Activated T-cell treated with anti-CD3 and anti-CD28 coated beads, Interleukin-2, amount 50 U/mL, for 24 hours (primary cell): ENCODE data around the gene TBC1D1.

Experiments used
- DNase-seq: peaks from one replicate; pipeline ENCODE4 v3.0.0-alpha.2; 2020
- H3K27ac Mint-ChIP-seq: 2 replicates; pipeline ENCODE4 v1.8.0; 2020; ENCODE audit warnings: mild to moderate bottlenecking, mixed read lengths
- H3K27me3 Mint-ChIP-seq: 2 replicates; pipeline ENCODE4 v1.8.0; 2020; ENCODE audit warnings: mixed read lengths
- H3K36me3 Mint-ChIP-seq: 2 replicates; pipeline ENCODE4 v1.8.0; 2020; ENCODE audit warnings: low read depth, mixed read lengths
- H3K4me1 Mint-ChIP-seq: 2 replicates; pipeline ENCODE4 v1.8.0; 2020; ENCODE audit warnings: low read depth, mixed read lengths
- H3K4me3 Mint-ChIP-seq: 2 replicates; pipeline ENCODE4 v1.8.0; 2020; ENCODE audit warnings: mild to moderate bottlenecking, moderate library complexity, mixed read lengths
- H3K9me3 Mint-ChIP-seq: 2 replicates; pipeline ENCODE4 v1.8.0; 2020; ENCODE audit warnings: mixed read lengths

The TBC1D1 gene

DNA sequence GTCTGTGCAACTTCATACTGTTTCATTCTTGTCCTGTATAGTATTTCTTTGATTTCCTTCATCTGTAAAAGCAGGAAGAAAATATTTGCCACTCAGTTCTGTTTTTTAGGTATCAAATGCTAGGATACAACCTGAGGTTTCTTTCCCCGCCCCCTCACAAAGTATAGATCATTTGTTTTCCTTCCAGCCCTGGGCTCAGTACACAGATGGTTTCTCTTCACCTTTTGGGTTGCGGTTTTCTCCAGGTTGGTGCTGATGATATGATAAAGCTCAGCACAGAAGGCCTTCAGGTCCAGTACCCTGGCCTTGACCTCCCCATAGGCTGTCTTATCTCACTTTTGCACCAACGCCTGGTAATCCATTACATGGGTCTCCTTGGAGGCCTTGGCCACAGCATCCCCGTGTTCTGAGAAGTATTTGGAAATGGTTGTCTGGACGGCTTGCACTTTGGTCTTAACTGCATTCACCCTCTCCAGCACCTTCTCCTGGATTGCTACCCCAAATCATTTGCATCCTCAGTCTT lies 104.5 kb downstream of the TBC1D1 start:
- H3K9me3 Mint-ChIP-seq = no peaks in the 10 kb centered on the region

DNA sequence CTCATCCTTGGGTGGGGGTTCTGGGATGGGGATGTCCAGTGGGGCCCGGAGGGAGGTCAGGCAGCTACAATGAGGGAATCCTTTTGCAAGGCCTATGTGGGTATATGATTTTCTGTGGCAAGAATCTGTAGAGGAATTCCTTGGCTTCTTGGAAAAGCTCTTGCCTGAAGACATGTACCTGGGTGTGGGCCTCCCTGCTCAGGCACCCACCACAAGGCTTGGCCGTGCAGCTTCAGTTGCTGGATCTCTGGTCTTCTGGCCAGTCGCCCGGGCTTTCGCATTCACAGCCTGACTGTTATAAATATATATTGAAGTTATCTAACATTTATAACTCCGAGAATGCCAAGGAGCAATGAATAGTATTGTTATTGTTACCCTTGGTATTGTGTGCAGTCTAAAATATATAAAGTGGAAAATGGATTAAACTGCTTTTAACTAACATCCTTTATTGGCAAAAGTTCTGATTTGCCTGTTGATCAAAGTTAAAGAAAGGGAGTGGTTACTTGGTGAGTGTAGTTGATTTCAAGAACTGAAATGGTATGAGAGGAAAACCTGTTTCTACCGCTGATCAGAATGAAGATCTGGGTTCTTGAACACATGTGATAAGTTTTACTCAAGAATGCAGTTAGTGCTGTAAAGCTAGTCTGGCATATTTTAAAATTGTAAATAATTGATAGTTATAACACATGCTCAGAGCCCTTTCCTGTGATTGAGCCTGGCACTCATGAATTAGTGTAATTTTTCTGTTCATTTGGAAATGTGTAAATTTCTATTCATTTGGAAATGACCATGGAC lies 105.3 kb downstream of the TBC1D1 start:
- H3K27me3 Mint-ChIP-seq = no peaks in the 10 kb centered on the region

More for the DNA sequence above, 104.5 kb downstream of the TBC1D1 start:
- Mint-ChIP-seq H3K27me3 (no peaks in the 10 kb centered on the region), H3K27ac (no peak overlapping the region), H3K4me3 (no peak overlapping the region), H3K4me1 (peaks cover 55% of the 10 kb centered on the region), H3K36me3 (peaks cover 2% of the 10 kb centered on the region)
- DNase-seq = no peak

DNA sequence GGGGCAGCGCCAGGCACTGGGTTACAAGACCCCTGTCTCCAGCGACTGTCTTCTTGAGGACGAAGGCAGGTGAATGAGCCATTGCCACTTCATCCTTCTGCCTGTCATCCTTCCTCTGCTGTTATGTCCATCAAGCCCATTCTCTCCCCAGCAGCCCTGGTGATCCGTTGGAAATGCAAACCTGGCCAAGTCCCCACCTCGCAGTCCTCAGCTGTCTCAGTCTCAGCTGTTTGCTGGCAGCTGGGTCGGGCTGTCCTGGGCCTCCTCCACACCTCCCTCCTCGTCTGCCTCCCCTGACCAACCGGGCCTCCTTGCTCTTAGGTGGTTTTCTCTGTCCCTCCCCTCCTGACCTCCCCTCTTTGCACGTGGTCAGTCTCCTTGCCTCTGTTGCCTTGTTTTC lies 107.3 kb downstream of the TBC1D1 start:
- Mint-ChIP-seq H3K27ac (no peak overlapping the region), H3K4me1 (peaks cover 58% of the 10 kb centered on the region), H3K27me3 (no peaks in the 10 kb centered on the region), H3K4me3 (no peak overlapping the region), H3K36me3 (no peaks in the 10 kb centered on the region), H3K9me3 (no peaks in the 10 kb centered on the region)
- no peak for DNase-seq

More for the DNA sequence above, 105.3 kb downstream of the TBC1D1 start:
- H3K27ac Mint-ChIP-seq = no peak overlapping the region
- no peak for DNase-seq
- peaks cover 55% of the 10 kb centered on the region for H3K4me1 Mint-ChIP-seq
- H3K9me3 Mint-ChIP-seq = no peaks in the 10 kb centered on the region
- H3K4me3 Mint-ChIP-seq = no peak overlapping the region
- H3K36me3 Mint-ChIP-seq = peaks cover 2% of the 10 kb centered on the region

DNA sequence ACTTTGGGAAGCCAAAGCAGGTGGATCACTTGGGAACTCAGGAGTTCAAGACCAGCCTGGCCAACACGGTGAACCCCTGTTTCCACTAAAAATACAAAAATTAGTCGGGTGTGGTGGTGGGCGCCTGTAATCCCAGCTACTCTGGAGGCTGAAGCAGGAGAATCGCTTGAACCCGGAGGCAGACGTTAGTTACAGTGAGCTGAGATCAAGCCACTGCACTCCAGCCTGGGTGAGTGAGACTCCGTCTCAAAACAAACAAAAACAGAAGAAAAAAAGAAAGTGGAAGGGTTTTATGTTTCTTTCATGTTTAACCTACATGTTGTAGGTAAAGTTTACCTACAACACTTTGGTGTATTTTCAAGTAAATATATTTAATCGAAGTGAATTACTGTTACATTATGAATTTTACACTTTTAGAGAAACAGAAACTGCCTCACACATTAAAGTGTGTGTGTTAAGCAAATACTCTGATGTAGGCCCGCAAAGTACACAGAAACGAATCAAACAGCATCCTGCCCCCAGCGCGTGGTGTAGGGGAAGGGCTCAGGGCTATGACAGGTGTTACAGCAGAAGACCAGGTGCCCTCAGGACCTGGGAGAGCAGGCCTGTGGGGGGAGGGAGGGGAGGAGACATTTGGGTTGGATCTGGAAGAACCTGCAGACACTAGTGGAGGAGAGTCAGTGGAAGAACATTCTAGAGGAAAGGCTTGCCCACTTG lies 108.3 kb downstream of the TBC1D1 start:
- no peak for DNase-seq
- Mint-ChIP-seq H3K4me3 (no peak overlapping the region), H3K36me3 (no peaks in the 10 kb centered on the region), H3K9me3 (no peaks in the 10 kb centered on the region), H3K27ac (peak overlapping the region; percentile 75), H3K4me1 (peaks cover 65% of the 10 kb centered on the region), H3K27me3 (no peaks in the 10 kb centered on the region)

DNA sequence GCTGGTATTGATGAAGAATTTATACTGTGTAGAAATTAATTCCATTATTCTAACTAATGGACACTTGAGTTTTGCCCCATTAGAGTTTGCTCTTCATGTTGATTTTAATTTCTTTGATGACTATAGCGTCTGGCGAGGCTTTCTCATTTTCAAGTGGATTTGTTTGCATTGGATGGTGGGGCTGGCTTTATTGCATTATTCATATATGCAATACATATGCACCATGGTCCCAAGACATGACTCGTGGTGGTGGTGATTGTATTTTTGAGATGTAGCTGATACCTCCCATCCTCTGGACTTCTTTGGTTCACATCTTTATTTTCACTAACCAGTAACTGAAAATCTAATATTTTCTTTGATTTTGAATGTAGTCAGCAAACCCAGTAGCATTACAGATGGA lies 109.1 kb downstream of the TBC1D1 start:
- Mint-ChIP-seq H3K27ac (no peak overlapping the region), H3K4me1 (peaks cover 65% of the 10 kb centered on the region), H3K9me3 (no peaks in the 10 kb centered on the region), H3K36me3 (no peaks in the 10 kb centered on the region), H3K4me3 (no peak overlapping the region), H3K27me3 (no peaks in the 10 kb centered on the region)
- no peak for DNase-seq

DNA sequence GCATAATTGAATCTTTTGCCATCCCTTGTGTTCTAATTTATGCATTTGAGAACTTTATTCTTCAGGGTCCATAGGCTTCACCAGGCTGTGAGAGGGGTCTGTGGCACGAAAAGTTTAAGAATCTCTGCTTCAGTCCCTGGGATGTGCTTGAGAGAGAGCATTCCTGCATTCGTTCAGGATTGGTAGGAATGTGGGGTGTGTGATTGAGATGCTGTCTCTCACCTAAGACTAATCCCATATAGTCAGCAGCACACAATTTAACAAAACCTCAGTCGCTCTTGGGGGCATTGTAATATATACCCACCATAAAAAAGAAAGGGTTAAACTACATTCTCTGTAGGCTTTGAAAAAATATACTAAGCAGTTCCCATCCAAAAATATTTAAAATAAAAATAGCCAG lies 111.0 kb downstream of the TBC1D1 start:
- Mint-ChIP-seq H3K4me3 (no peak overlapping the region), H3K27me3 (no peaks in the 10 kb centered on the region), H3K9me3 (no peaks in the 10 kb centered on the region), H3K4me1 (peaks cover 65% of the 10 kb centered on the region), H3K27ac (no peak overlapping the region), H3K36me3 (no peaks in the 10 kb centered on the region)
- DNase-seq = no peak

DNA sequence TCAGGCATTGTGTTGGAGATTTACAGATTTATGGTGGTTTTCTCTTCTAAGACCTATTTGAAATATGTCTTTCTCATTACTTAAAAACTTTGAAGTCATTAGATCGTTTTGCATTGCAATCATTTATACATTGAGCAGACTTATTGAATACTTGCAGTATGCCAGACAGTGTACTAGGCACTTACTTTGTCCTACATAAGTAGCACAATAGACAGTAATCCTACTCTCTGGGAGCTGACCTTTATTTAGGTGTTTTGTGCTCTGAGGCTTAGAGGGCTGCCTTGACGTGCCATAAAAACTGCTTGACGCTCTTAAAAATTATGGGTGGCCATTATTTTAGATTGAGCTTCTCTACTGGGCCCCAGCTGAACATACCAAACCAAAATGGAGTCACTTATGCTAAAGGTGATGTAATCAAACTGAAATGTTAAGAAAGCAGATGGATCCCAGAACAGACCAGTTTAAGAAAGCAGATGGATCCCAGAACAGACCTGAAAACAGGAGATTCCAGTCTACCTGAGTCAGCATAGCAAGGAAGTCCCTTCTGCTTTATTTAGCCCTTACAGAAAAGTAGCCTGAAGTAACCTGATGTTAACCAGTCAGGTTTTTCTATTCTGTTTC lies 111.7 kb downstream of the TBC1D1 start:
- no peaks in the 10 kb centered on the region for H3K9me3 Mint-ChIP-seq
- H3K4me3 Mint-ChIP-seq = no peak overlapping the region
- H3K27me3 Mint-ChIP-seq = no peaks in the 10 kb centered on the region
- peaks cover 62% of the 10 kb centered on the region for H3K4me1 Mint-ChIP-seq
- H3K36me3 Mint-ChIP-seq = no peaks in the 10 kb centered on the region
- DNase-seq = no peak
- H3K27ac Mint-ChIP-seq = no peak overlapping the region

DNA sequence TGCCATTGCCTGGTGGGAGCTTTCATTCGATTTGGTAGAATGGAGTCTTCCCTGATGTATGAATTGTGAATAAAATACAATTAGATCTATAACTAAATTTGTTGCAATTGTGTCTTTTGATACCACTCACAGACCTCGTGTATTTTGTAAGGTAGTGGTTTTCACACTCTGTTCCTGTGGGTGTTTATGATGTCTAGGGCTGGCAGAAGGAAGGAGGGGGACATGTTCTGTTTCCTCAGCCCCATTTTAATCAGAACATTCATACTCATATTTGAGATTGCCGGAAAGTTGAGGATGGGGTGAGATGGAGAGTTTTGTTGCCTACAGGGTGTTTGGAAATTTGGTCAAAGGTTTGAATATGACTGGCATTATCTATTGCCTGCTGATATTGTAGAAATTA lies 112.2 kb downstream of the TBC1D1 start:
- H3K27ac Mint-ChIP-seq = peak overlapping the region; percentile 26
- DNase-seq = no peak
- H3K36me3 Mint-ChIP-seq = no peaks in the 10 kb centered on the region
- no peaks in the 10 kb centered on the region for H3K27me3 Mint-ChIP-seq
- H3K9me3 Mint-ChIP-seq = no peaks in the 10 kb centered on the region
- peaks cover 60% of the 10 kb centered on the region for H3K4me1 Mint-ChIP-seq
- H3K4me3 Mint-ChIP-seq = no peak overlapping the region

DNA sequence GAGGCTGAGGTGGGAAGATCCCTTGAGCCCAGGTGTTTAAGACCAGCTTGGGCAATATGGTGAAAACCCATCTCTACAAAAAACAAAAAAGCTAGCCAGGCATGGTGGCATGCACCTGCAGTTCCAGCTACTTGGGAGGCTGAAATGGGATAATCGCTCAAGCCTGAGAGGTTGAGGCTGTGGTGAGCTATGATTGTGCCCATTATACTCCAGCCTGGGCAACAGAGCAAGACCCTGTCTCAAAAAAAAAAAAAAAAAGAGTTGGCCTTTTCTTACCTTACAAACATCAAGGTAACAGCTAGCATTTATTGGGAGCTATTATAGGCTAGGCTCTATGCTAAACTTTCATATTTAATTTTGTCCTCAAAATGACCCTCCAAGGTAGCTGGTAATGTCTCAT lies 112.7 kb downstream of the TBC1D1 start:
- Mint-ChIP-seq H3K4me3 (no peak overlapping the region), H3K27me3 (no peaks in the 10 kb centered on the region), H3K36me3 (no peaks in the 10 kb centered on the region), H3K9me3 (no peaks in the 10 kb centered on the region), H3K4me1 (peaks cover 61% of the 10 kb centered on the region), H3K27ac (no peak overlapping the region)
- DNase-seq = no peak

DNA sequence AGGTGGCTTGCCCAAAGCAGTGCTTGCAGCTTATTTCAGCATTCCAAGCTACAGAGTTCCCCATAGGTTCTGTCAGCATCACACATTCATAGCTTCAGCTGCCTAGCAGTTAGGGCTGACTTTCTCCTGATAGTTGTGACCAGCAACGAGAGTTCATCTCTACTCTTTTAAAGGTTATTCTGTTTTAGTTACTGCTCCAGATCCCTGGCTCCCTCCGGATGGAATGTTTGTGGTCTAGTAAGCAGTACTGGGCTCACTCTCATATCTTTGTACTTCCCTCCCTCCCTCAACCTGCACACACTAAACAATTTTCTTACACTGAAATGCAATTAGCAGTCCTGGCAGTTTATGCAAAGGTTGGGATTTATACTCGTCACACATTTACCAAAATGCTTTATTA lies 113.2 kb downstream of the TBC1D1 start:
- Mint-ChIP-seq H3K27me3 (no peaks in the 10 kb centered on the region), H3K36me3 (no peaks in the 10 kb centered on the region), H3K4me1 (peaks cover 59% of the 10 kb centered on the region), H3K4me3 (no peak overlapping the region), H3K27ac (no peak overlapping the region), H3K9me3 (no peaks in the 10 kb centered on the region)
- DNase-seq = no peak

DNA sequence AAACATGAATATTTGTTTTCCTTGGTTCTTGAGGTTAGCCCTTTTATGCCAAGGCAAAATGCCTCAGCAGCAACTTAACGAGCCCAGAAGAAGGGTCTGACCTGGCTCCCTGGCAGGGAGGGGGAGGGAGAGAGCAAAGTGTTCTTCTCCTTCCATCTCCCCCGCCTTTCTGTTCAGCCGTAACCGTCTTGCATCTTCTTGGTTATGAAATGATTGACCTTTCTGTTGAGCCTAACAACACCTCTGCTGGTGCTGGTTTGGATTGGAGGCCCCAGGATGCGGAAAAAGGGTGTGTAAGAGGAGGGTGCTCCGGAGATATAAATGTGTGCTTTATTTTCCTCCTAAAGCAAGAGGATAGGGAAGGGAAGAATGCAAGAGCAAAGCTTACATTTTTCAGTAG lies 114.0 kb downstream of the TBC1D1 start:
- H3K4me1 Mint-ChIP-seq = peaks cover 51% of the 10 kb centered on the region
- no peak for DNase-seq

DNA sequence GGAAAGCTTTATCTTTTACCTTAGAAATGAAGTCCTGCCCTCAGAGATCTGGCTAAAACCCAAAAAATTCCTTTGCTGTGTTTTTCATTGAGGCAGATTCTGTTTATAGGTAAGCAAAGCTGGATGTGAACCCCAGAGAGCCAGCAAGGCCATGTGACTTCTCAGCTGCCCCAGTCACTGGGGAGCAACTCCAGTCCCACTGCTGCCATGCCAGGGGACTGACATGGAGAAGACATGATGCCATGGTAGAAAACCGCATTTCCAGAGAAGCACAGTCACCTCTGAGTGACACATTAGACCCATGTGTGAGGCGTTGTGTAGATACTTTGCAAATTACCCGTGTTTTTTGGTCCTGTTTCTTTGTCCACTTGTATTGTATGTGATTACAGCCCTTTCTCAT lies 114.8 kb downstream of the TBC1D1 start:
- Mint-ChIP-seq H3K4me3 (no peak overlapping the region), H3K4me1 (peaks cover 48% of the 10 kb centered on the region), H3K9me3 (no peaks in the 10 kb centered on the region), H3K27ac (peak overlapping the region; percentile 27), H3K36me3 (no peaks in the 10 kb centered on the region), H3K27me3 (no peaks in the 10 kb centered on the region)
- DNase-seq = no peak

More for the DNA sequence above, 114.0 kb downstream of the TBC1D1 start:
- Mint-ChIP-seq H3K27me3 (no peaks in the 10 kb centered on the region), H3K27ac (peak overlapping the region; percentile 5), H3K4me3 (no peak overlapping the region), H3K9me3 (no peaks in the 10 kb centered on the region), H3K36me3 (no peaks in the 10 kb centered on the region)

DNA sequence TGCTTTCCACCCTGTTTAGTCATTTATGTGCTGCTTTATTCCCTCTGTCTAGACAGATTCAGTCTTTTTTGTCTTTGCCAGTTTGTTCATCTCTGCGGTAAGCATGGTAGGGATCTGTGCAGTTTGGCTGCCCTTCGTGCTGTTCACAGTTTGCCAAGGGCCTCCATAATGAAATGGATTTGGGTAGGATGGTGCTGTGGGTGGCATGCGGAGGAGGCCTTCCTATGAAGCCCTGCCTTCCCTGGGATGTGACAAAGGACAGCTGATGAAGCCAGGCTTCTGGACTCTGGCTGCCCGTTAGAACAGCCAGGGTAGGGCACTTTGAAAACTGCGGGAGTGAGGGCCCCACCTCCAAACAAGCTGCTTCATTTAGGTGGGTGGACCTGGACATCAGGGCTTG lies 116.8 kb downstream of the TBC1D1 start:
- H3K27ac Mint-ChIP-seq = no peak overlapping the region
- DNase-seq = no peak
- H3K36me3 Mint-ChIP-seq = no peaks in the 10 kb centered on the region
- H3K9me3 Mint-ChIP-seq = no peaks in the 10 kb centered on the region
- no peaks in the 10 kb centered on the region for H3K27me3 Mint-ChIP-seq
- H3K4me1 Mint-ChIP-seq = peaks cover 52% of the 10 kb centered on the region
- H3K4me3 Mint-ChIP-seq = no peak overlapping the region

DNA sequence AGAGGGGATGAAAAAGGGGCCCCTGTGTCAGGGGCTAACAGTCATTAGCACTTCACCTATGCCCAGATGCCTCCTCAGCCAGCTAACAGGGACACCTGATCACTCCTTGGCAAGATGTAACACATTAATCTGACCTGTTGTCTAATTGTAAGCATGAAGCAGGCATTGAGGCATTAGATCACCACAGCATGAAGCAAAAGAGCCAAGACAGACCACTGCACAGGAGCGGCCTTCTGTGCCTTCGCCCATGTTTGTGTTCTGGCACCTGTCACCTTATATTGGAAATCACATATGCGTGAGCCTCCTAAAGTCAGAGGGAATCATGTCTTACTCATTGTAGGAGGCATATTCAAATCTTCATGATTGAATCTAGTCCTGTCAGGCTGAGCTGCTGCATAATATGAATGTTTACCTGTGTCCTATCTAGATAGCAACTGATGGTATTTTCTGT lies 117.7 kb downstream of the TBC1D1 start:
- Mint-ChIP-seq H3K4me3 (no peak overlapping the region), H3K9me3 (no peaks in the 10 kb centered on the region), H3K27ac (no peak overlapping the region), H3K4me1 (peaks cover 44% of the 10 kb centered on the region), H3K27me3 (no peaks in the 10 kb centered on the region), H3K36me3 (peaks cover under 1% of the 10 kb centered on the region)
- no peak for DNase-seq

DNA sequence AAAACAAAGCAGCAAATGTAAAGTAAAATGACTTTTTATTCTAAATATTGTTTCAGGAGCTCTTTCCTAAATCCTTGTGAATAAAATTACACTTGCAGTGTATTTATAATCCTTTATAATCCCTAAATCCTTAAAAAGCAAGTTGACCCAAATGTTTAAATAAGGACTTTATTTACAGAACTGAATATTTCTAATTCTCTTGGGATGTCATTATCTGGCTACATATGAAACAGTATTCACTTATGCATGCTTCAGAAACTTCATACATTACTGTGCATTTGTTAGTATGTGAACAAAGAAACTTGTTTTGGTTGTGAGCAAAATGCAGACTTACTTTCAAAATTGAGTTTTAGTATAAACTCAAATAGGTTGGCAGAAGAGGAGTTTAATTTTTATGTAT lies 118.5 kb downstream of the TBC1D1 start:
- Mint-ChIP-seq H3K4me1 (peaks cover 38% of the 10 kb centered on the region), H3K27me3 (no peaks in the 10 kb centered on the region), H3K9me3 (no peaks in the 10 kb centered on the region), H3K27ac (no peak overlapping the region), H3K4me3 (no peak overlapping the region), H3K36me3 (peaks cover 7% of the 10 kb centered on the region)
- no peak for DNase-seq
